Stimulated activated CD8-positive, alpha-beta memory T cell treated with anti-CD3 and anti-CD28 coated beads, Interleukin-7, amount 100 ng/mL, for 48 hours (primary cell): ENCODE results near the gene SERINC4.

ENCODE experiments used
- DNase-seq, 2 donors: peaks; one replicate each; pipeline ENCODE4 v3.0.0-alpha.2; 2020; ENCODE audit warnings: low read depth in 1 of 2; ENCODE audit errors: extremely low read depth in 1 of 2

SERINC4 gene

GRCh38 chr15:43799209-43799944, 643 bp downstream of the SERINC4 start:
- no peak for DNase-seq

DNA sequence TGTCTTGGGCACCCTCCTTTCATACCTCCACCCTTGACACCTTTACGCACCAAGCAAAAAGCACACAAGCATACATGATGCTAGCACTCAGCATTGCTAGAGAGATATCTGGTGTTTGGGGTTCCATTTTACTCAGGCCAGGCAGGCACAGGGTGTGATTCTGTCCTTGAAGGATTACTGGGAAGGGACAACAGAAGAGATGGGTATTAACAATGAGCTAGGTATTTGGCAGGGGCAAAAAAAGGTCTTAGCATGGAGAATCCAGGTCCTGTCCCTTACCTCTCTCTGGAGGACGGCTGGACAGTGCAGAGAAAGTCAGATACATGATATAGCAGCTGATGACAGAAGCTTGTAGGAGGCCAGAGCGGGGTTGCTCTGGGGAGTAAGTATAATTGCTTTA, 3.5 kb downstream of the SERINC4 start:
- no peak for DNase-seq

DNA sequence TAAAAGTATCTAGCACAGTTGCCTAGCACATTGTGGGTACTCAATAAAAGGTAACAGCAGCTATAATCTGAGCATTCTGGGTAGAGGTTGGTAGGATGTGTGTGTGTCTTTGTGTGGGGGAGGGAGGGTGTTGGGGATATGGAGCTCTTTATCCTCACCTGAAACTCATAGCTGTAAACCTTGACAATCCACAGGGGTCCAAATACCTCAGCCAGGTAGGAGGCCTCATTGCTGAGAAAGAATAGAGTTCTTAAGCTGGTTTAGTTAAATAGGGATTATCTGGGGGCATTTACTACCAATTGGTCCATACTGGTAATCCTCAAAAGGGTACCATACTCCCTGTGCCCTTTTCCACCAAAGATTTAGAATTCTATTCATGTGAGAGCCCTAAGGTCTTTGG, 4.0 kb downstream of the SERINC4 start:
- DNase-seq = no peak

DNA sequence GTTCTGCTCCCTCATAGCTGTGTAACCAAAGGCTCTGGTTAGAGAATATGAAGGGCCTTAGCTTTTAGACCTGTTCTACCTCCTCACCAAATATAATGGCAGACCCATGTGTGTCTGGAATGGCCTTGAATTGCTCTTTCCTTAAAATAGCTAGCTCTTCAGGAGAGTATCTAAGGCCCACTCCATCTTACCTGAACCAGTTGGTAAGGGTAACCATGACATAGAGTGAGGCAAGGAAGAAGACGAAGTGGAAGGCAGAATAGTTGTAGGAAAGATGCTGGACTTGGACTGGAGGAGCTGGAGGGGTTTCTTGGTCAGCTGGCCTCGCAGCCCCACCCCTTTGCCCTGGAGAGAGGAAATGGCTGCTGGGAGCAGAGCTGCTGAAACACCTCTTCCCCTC, 4.8 kb downstream of the SERINC4 start:
- no peak for DNase-seq

- no peak for DNase-seq
Observed at GRCh38 chr15:43794269-43795037, 5.6 kb downstream of the SERINC4 start.

DNA sequence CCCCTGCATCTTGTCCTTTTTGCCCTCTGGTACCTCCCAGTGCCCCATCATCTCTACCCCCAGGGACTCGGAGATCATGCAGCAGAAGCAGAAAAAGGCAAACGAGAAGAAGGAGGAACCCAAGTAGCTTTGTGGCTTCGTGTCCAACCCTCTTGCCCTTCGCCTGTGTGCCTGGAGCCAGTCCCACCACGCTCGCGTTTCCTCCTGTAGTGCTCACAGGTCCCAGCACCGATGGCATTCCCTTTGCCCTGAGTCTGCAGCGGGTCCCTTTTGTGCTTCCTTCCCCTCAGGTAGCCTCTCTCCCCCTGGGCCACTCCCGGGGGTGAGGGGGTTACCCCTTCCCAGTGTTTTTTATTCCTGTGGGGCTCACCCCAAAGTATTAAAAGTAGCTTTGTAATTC, 6.4 kb downstream of the SERINC4 start:
- no peak for DNase-seq

DNA sequence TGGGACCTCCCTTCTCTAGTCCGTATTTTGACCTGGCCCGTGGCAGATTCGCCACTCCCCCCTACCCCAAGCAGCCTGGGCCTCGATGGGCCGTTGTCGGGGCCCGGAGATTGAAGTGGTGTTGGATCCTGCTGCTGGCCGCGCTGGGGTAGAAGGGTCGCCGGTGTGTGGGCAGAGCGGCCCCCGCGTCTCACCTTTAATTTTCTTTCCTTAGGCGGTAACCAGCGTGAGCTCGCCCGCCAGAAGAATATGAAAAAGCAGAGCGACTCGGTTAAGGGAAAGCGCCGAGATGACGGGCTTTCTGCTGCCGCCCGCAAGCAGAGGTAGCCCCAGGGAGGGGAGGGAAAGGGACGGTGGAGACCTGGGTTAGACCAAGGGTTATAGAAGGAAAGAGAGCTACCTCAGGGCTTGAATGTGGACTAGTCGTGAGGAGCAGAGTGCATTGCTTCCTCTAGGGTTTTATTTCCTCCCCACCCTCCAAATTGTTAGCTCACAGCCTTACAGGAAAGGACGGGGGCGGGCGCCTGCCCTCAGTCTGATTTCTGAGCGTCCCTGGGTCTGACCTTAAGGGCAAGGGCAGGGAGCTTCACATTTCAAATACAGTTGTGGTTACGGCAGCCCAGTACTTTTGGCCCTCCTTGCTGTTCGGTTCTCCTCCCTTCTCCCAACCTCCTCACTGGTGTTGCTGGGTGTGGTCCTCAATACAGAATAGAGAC, 7.1 kb downstream of the SERINC4 start:
- no peak for DNase-seq

DNA sequence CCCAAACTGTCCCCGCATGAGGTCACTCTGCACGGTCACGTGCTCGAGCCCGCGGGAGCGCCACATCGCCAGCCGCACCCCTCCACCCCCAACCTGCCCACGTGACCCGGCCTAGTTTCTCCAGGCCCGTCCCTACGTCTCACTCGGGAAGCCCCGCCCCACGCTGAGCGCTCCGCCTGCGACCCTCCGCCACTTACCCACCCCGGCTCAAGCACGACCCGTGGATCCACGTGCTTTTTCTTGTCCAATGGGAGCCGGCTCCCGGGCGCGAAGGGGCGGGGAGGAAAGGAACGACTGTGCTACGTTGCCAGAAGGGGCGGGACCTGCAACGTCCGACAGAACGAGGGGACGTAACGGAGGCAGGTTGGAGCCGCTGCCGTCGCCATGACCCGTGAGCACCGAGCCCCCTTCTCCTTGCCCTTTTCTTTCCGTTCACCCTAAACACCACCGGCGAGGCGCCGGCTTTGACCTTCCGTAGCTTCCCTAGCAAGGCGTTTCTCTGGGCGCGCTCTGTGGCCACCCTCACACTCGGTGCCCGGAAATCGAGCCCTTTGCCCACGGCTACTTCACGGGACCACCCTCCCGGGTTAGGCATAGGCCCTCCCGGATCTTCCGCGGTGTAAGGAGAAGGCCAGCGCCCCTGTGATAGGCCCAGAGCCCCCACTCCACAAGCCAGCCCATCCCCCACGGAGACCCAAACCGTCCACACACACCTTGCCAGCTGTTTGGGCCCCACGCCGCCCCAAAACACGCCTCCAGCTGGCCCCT, 7.8 kb downstream of the SERINC4 start, which contains the start of gene SERF2:
Gene SERF2, plus strand, starts transcription at position 328 of the 768 bp plus-strand sequence. Its CDS starts 57 bp downstream, at position 385.
- peak; percentile 100 for DNase-seq

GRCh38 chr15:43789409-43789808, 10.6 kb downstream of the SERINC4 start:
- DNase-seq = no peak

DNA sequence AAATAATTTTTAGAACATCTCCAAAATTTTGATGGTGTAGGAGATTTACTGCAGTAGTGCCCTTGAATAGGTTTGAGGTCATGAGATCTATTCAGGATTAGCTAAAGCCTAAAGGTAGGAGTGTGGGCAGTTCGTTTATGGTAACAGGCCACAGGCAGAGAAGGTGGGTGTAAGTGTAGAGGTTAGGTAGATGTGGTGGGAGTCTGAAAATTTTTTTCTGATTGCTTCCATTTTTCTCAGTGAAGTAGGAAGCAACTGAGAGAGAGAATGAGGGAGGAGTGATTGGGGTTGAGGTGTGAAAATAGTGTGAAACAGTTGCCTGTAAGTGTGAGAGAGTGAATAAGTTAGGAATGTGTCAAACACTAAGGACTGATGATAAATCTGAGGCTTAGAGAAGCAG, 21.0 kb downstream of the SERINC4 start:
- DNase-seq = no peak

DNA sequence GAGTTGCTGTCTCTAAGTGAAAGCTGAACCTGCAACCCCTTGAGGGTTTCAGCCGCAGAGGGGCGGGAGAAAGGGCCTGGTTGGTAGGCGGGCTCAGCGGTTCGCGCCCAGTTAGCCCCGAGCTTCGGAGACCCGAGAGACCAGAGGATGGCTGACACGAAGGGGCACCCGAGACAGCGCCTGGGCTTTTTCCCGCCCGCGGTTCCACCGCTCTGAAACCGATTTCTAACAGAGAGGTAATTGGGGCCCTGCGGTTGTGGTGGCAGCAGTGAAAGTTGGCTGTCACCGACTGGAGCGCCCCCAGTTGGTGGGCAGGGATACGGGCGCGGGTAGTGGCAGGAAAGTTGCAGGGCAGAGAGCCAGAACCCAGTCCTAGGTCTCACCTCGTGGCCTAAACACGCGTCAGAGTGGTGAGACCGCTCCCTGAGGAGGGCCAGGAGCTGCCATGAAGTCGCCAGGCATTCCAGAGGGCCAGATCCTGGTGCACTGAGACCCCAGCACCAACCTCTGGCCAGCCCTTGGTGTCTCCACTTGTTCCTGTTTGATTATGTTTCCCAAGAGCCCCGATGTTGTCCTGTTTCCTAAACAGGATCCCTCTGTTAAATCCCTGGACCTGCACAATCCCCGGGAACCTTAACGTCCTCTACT, 22.6 kb downstream of the SERINC4 start:
- DNase-seq = peak; percentile 81 to 89

GRCh38 chr15:43776718-43777266, 23.2 kb downstream of the SERINC4 start, which contains the start of gene ELL3:
Gene ELL3 (minus strand): TSS chr15:43776966. CDS start chr15:43776901, 65 bp downstream.
- DNase-seq = peak; percentile 54 to 59

DNA sequence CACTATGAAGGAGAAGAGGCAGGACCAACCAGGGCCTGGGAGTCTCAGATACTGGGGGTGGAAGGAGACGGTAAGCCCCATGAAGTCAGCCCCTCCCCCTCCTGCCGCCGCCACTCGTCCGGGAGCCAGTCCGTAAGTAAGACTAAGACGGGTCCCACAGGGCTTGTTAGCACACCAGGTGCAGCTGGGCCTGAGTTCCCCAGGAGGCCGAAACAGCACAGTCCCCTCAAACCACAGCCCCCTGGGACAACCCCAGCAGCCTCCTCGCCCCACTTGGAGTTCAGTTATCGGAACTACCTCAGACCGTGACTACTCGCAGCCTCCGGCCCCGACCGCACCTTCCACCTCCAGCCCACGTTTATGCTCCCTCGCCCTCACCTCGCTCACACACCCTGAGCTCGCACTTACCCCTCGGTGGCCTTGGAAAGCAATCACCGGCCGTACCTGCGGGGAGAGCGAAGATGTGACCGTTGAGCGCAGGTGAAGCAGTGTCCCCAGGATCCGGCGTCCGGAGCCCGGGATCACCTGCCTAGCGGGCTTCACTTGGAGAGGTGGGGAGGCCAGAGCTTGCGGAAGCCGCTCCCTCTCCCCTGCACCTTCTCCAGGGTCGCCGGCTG, 23.8 kb downstream of the SERINC4 start:
- no peak for DNase-seq

GRCh38 chr15:43775411-43775965, 24.5 kb downstream of the SERINC4 start:
- DNase-seq = no peak

- no peak for DNase-seq
Observed at GRCh38 chr15:43774062-43774461, 26.0 kb downstream of the SERINC4 start.

- no peak for DNase-seq
Observed at GRCh38 chr15:43772624-43773023, 27.4 kb downstream of the SERINC4 start.

DNA sequence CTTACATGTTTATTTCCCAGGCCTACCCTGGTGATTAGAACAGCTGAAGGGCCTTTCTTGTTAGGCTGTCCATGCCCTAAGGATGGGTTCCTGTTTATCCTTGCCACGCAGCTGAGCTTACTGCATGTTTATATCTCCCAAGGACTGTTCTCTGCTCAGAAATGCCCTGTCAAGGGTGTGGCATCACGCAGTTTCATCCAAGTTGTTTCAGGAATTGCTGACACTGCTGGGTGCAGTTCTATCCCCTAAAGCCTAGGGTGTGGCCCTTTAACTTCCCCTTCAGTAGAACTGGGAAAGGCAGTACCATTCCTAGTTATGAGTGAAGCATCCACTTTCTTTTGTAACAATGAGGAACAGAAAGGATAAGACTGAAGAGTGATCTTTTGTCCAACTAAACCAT, 28.2 kb downstream of the SERINC4 start:
- DNase-seq = no peak

DNA sequence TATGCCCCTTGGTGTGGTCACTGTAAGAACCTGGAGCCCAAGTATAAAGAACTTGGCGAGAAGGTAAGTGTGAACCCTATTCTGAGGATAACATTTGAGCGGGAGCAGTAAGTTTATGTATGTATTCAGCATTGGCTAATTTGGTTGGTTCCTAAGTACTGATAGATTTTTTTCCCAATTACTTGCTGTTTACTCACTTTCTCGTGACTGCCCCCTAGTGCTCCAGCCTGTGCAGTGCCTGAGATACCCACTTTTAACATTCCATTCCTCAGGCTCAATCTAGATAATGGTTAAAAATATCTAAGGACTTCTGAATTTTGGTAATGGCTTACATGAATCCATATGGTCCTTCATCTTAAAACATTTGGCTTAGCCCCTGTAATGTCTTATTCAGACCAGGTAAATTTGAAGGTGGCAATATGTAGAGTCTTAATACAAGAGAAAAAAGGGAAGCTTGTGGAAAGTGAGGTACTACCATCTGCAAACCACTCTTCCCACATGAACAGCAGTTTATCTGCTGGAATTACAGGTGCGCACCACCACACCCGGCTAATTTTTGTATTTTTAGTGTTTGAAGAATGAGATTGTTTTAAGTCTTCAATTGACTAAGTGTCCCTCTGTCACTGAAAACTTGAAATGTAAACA, 30.3 kb downstream of the SERINC4 start:
- no peak for DNase-seq
